Cardiac septum (tissue), 1 donor: ENCODE results near the gene SCAI. TPM values are rescaled to one million over a fixed set of nuclear protein-coding genes. Genes with fewer than 3 reads are reported as not detected.

Experiments
- DNase-seq: peaks from one replicate; pipeline ENCODE4 v3.0.0-alpha.2; 2020; ENCODE audit warnings: low spot score
- intact Hi-C: fragments of 100-400 bp; cut with DNase I; formaldehyde crosslinking; loops from one replicate; pipeline ENCODE4 v1.14.0; 2022
- total RNA-seq: library from RNA; stranded (reverse); fragmentation: NEBNext Ultra II Directional; extraction: Animal tissue kit (Norgen Biotek cat#: 25700); gene quantifications from one replicate; pipeline ENCODE4 v1.2.1, GENCODE V29; 2021
- donor health status: DM: no; HTN: no; CAD: no.

SCAI gene
- total RNA-seq, 1 donor from 2014 or later: 4.8 TPM

DNA sequence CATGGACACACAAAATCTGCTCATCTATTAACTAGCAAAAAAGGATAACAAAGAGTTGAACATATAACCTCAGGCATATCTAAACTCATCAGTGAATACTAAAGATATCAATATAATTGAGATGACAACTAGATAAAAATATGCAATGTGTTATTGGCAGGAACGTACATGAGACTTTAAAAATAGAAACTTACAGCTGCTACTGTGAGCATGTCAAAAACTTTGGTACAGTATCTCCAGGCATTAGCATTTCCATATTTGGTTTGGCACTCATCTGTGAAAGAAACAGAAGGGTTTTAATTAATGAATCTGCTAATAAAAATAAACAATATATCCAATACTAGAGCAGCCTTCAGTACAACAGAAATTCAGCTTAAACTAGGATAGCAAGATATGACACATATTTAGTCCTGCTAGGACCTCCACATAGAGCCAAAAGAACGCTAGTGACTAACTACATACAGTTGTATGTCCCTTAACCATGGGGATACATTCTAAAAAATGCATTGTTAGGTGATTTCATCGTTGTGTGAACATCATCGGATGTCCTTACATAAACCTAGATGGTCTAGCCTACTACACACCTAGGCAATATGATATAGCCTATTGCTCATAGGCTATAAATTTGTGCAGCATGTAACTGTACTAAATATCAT, 10.5 kb upstream of the SCAI start:
- DNase-seq: no peak
- intact Hi-C loops: no loop called here

DNA sequence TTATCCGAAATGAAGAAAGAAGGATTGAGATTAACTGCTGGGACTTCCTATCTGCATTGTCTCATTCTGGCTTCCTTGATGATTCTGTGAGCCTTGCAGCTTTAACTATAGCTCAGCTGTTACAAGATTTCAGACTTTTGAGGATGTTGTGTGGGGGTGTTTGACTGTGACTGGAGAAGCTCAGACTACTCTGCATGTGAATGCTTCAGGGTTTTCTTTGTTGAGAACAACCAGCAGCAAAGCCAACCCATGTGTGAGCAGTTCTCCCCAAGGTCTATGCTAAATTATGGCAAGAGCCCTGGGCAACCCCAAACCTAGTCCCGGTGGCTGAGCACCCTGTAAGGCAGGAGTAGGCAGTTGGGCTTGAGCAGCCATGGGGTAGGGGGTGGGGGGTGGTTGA, 8.4 kb upstream of the SCAI start:
- no peak for DNase-seq
- intact Hi-C loops: no loop called here

DNA sequence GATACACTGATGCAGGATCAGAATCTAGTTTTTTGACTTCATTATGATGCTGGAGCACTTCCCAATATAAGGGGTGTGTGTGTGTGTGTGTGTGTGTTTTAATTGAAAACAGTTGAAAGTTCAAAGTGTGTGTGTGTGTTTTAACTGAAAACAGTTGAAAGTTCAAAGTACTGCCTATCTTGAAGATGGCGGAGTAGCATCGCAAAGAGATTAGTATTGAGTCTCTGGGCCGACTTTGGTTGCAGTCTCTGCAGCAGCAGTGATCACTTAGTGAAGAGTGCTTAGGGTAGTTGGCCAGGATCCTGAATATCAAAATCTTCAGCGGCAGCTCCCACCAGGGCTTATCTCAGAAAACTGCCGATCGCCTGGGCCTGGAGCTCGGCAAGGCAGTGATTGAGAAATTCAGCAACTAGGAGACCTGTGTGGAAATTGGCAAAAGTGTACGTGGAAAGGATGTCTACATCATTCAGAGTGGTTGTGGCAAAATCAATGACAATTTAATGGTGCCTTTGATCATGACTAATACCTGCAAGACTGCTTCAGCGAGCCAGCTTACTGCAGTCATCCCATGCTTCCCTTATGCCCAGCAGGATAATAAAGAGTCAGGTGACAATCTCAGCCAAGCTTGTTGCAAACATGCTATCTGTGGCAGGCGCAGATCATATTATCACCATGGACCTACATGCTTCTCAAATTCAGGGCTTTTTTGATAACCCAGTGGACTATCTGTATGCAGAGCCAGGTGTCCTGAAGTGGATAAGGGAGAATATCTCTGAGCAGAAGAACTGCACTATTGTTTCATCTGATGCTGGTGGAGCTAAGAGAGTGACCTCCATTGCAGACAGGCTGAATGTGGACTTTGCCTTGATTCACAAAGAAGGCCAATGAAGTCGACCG, 7.3 kb upstream of the SCAI start:
- no peak for DNase-seq
- intact Hi-C loops: no loop called here

DNA sequence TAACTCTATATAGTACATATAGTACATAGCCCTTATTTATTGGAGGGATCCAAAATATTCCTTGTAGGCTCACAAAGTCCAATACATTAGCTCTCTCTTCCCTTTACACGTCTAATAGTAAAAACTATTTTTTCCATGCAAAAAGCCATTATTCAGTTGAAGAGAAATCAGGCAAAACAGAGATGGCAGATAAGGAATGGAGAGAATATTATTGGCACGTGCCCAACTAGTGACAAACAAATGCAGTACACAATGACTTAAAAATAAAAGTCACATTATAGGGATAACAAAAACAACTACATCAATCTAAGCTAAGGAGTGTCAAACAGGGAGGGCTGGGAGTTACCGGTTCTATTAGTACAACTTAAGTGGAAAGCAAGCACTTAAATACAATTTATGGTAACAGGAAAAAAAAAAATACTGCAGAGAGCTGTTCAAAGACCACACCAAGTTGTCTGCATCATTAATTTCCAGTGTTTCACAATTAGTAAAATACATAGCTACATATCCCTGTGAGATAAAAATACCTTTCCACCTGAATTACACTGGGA, 4.1 kb upstream of the SCAI start:
- intact Hi-C loops: loop anchor here (10.0 kb wide), 1 partner anchor 373 kb away; the partner anchor contains the start of genes NR6A1 and OLFML2A

DNA sequence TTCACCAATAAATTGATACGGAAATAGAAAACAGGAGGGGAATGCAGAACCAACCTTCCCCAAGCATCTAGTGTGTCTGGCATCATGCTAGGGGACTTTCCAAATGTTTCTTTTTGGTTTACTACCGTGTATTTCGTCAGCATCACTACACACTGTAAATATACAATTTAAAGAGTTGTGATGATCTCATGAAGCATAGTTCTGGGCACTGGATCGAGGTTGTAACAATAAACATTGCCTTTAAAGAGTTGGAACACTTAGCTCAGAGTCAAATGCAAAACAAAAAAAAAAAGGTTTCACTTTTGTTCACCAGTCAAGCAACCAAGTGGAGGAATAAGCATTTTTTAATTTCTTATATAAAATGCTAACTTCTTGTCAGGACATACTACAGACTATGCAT, 2.9 kb upstream of the SCAI start:
- DNase-seq: no peak
- intact Hi-C loops: loop anchor here (10.0 kb wide), 1 partner anchor 371 kb away; the partner anchor contains the start of genes NR6A1 and OLFML2A

More for the DNA sequence above, 4.1 kb upstream of the SCAI start:
- DNase-seq: no peak

DNA sequence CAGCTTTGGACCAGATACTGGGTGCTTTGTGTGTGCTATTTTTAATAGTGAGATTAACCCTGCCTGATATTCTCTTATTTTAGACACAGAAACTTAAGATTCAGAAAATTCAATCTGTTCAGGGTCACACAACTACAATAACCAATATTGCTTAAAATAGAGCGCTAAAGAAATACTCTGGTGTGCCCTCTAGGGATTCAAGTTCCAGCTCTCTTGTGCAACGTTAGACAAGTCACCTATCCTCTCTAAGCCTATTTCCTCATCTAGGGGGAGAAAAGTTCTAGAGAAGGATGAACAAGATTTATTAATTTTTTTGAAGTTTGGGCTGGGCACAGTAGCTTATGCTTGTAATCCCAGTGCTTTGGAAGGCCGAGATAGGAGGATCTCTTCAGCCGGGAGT, 2.1 kb upstream of the SCAI start:
- DNase-seq: no peak
- intact Hi-C loops: loop anchor here (10.0 kb wide), 1 partner anchor 371 kb away; the partner anchor contains the start of genes NR6A1 and OLFML2A

DNA sequence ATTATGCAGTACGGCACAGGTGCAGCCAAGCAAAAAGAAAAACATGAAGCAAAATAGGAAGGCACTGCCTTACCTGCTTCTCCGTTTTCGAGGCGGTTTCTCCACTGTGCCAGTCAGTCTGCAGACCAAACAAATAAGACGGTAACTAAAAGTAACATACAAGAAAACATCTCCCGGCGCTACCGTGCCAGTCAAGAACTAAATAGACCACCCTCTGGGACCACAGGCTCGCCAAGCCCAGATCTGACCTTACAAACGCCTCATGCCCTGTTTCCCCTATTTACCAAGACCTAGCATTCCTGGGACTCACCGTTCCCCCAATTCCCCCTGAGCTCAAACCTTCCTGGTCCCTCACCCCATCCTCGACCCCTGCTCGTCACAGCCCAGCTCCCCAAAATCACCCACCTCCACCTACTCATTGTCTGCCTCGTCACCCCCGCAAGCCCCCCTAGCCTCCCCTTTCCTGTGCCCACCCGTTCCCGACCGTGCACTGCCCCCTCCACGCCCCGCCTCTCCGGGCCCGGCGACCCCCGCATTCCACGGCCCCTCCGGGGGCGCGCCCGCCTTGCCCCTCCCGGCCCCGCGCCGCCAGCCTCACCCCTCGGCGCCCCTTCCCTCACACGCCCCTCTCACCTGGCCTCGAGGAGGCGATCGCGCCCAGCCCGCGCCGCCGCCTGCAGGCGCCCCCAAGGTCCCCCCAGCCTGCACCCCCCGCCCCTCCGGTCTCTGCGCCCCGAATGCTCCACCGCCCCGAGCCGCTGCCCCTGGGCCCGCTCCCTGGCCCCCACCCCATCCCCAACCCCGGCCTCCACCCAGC, 560 bp downstream of the SCAI start:
- DNase-seq: no peak

DNA sequence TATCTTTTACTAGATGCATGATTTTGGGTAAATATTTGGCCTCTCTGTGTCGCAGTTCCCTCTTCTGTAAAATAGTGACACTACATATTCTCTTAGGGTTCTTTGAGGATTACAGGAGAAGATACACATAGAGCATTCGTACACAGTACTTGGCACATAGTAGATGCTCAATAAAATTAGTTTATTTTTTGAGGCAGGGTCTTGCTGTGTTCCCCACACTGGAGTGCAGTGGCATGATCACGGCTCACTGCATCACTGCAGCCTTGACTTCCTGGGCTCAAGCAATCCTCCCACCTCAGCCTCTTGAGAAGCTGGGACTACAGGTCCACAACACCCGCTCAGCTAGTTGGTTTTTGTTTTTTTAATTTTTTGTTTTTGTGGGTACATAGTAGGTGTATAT, 1.6 kb downstream of the SCAI start:
- no peak for DNase-seq
- intact Hi-C loops: loop anchor here (2.0 to 10.0 kb wide), 3 partner anchors 201 to 367 kb away; partner anchors contain the start of genes GOLGA1, NR6A1 and OLFML2A

More for the DNA sequence above, 560 bp downstream of the SCAI start:
- intact Hi-C loops: loop anchor here (2.0 to 10.0 kb wide), 3 partner anchors 202 to 368 kb away; partner anchors contain the start of genes GOLGA1, NR6A1 and OLFML2A

DNA sequence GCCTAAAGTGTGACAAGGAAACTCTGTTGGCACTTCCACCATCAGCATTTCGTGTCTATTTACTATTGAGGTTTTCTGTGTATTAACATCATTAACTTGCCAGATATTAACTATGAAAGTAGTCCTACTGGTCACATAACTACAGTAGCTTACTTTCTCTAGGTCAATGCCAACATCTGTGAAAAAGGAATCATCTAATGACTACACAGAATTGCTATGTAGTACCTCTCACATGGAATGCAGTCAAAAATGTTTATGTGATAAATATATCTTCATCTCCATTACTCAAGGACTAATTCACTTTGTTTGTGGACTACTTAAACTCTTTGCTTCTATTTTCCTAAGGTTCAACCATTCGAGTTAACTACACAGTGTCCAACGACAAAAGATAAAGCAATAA, 2.1 kb downstream of the SCAI start:
- intact Hi-C loops: loop anchor here (5.0 to 10.0 kb wide), 2 partner anchors 269 to 366 kb away; partner anchors contain the start of genes NR6A1 and OLFML2A
- DNase-seq: no peak

DNA sequence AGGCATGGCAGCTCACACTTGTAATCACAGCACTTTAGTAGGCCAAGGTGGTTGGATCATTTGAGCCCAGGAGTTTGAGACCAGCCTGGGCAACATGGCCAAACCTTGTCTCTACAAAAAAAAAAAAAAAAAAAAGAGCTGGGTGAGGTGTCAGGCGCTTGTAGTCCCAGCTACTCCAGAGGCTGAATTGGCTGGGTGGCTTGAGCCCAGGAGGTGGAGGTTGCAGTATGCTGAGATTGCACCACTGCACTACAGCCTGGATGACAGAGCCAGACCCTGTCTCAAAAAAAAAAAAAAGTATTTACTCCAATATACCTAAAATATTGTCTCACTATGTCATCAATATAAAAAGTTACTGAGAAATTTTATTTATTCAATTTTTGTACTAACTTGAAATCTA, 2.8 kb downstream of the SCAI start:
- intact Hi-C loops: loop anchor here (5.0 to 10.0 kb wide), 2 partner anchors 268 to 366 kb away; partner anchors contain the start of genes NR6A1 and OLFML2A
- no peak for DNase-seq

DNA sequence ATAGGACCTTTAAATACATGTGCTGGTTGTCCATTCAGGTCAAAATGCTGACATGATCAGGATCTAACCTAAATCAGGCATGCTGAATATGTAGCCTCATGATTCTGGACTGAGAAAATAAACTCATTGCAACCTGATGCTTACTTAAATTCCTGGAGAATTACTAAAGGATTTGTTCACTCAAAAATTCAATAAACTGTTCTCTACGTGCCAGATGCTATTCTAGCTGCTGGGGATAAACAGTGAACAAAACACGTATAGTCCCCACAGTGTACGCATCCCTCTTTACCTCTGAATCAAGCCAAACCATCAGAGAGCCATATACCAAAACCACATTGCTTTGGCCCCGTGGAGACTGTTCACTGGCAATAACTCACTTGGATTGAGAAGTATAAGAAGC, 6.1 kb downstream of the SCAI start:
- intact Hi-C loops: no loop called here
- no peak for DNase-seq

DNA sequence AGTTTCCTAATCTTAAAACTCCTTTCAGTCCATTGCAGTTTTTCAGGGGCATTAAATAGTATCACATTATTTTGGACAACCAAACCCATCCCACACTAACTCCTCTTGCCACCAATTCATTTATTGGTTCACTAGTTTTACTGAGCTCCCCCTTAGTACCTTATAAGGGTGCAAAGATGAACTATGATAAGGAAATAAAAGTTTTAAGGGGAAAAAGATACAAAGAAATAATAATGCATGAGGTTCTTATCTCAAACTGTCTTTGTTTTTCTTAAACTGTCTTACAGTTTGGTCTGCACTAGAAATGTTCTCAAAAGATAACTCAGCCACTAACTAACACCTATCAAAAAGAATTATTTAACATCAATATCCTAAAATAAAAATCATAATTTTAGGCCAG, 8.4 kb downstream of the SCAI start:
- intact Hi-C loops: no loop called here
- DNase-seq: no peak

DNA sequence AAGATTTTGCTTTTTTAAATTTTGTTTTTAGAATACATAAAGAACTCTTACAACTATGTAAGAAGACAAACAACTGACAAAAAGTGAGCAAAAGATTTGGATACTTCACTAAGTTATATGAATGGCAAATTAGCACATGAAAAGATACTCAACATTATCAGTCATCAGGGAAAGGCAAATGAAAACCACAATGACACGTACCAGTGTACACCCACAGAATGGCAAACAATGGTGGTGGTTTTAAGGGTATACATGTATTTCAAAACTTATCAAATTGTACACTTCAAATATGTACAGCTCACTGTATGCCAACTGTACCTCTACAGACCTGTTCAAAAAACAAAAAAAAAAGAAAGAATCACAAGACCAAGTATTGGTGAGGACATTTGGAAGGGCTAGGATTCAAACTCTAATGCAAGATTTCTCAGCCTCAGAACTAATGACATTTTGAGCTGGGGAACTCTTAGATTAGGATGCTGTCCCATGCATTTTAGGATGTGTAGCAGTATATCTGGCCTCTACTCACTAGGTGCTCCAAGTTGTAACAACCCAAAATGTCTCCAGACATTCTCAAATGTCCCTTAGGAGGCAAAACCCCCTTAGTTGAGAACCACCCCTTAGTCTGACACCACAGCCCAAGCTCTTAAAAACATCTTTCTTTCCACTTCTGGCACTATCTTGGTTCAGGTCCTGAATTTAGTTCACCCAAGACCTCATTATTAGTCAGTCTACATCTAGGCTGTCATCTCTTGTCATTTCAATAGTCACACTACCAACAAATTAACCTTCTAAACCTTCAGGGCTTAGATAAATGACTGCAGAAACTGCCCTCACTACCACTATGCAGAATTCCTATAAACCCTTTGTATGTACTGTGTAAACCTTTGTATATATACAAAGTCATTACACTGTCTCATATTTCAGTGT, 9.7 kb downstream of the SCAI start:
- intact Hi-C loops: no loop called here

DNA sequence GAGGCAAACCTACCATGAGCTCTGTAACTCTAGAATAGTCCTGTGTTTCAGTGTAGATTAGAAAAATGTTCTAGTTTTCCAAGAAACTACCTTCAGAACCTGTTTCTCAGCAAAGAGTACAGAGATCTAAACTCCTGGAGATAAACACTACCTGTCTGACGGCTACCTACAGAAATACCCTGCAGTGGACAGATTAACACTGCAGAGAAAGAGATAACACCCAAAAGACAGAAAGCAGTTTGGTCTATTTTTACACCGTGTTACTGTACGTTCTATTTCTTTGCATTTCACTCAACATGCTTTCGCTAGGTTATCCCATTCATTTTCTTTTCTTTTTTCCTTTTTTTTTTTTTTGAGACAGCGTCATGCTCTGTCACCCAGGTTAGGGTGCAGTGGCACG, 11.6 kb downstream of the SCAI start:
- intact Hi-C loops: no loop called here
- no peak for DNase-seq

More for the DNA sequence above, 9.7 kb downstream of the SCAI start:
- no peak for DNase-seq

DNA sequence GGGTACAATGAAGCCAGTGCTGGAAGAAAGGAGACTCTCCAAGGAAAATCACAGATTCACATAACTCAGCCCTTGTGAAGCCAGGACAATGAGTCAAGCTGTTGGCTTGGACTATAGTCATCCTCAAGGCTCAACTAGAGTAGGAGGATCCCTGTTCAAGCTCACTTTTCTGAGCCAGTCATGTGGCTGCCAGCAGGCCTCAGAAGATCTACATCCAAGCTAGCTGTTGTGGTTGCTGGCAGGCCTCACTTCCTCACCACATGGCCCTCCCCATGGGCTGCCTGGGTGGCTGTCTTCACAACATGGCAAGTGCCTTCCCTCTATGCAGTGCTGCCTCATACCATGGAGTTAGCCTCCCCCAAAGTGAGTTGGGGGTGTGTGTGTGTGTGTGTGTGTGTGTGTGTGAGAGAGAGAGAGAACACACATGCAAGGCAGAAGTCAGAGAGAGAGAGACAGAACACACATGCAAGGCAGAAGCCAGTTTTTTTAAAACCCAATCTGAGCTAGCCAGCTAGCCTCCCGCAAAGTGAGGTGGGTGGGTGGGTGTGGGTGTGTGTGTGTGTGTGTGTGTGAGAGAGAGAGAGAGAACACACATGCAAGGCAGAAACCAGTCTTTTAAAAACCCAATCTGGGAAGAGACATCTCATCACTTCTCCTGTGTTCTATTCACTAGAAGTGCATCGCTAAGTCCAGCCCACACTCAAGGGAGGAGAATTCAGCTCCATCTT, 17.1 kb downstream of the SCAI start:
- intact Hi-C loops: no loop called here
- DNase-seq: peak; percentile 89

DNA sequence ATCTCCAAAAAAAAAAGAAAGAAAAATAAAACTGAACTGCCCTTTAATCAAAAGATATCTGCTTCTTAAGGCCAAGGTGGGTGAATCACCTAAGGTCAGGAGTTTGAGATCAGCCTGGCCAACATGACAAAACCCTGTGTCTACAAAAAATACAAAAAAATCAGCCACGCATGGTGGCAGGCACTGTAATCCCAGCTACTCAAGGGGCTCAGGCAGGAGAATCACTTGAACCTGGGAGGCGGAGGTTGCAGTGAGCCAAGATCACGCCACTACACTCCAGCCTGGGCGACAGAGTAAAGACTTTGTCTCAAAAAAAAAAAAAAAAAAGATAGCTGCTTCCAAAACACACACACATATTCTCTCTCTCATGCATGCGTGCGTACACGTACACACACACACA, 17.8 kb downstream of the SCAI start:
- intact Hi-C loops: no loop called here
- no peak for DNase-seq

DNA sequence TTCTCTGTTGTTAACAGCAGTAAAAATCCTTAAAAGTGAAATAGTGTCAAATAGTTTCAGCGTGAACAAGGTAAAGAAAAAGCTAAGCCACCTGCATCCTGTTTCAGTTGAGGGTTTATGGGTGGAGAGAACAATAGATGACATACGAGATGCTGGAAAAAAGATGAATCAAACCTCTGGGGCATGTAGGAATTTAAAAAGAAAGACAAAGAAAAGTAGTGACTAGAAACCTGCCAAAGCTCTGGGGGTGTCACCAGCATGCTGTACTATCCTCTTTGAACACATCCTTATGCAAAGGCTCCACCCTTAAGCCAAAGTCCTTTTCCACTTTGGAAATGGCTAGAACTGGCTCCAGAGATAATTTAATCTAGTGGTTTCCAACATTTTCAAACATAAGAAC, 22.2 kb downstream of the SCAI start:
- no peak for DNase-seq
- intact Hi-C loops: no loop called here
